HUES48 (cell line): ENCODE measurements around the gene NEU2.

Experiments
- H3K27ac ChIP-seq: one replicate; pipeline ENCODE4 v1.7.0; 2013; ENCODE audit warnings: low read depth, low read length, inconsistent platforms
- H3K27me3 ChIP-seq: 2 replicates; pipeline ENCODE4 v1.6.1; 2013; ENCODE audit warnings: mild to moderate bottlenecking, low read length; ENCODE audit not compliant: control insufficient read depth, insufficient read depth
- H3K36me3 ChIP-seq: 2 replicates; pipeline ENCODE4 v1.6.1; 2013; ENCODE audit warnings: low read length; ENCODE audit not compliant: control insufficient read depth, insufficient read depth
- H3K4me1 ChIP-seq: 2 replicates; pipeline ENCODE4 v1.6.1; 2013; ENCODE audit warnings: mild to moderate bottlenecking, low read length; ENCODE audit not compliant: control insufficient read depth, insufficient read depth
- H3K4me3 ChIP-seq: 2 replicates; pipeline ENCODE4 v1.5.1; 2013; ENCODE audit warnings: mild to moderate bottlenecking, low read depth, low read length
- H3K9ac ChIP-seq: 2 replicates; pipeline ENCODE4 v1.6.1; 2013; ENCODE audit warnings: mild to moderate bottlenecking, low read depth, low read length, moderate library complexity
- H3K9me3 ChIP-seq: 2 replicates; pipeline ENCODE4 v1.6.1; 2013; ENCODE audit warnings: low read length; ENCODE audit not compliant: control insufficient read depth, insufficient read depth

NEU2 gene

GRCh38 chr2:233082222-233082930 lies 49.9 kb downstream of the NEU2 start:
- Histone ChIP-seq H3K9ac (no peak overlapping the region), H3K36me3 (no peaks in the 10 kb centered on the region), H3K4me1 (peaks cover 7% of the 10 kb centered on the region; the same call in 1 of the 2 replicates), H3K9me3 (no peaks in the 10 kb centered on the region), H3K27ac (no peak overlapping the region), H3K27me3 (no peaks in the 10 kb centered on the region), H3K4me3 (no peak overlapping the region)

- peaks cover 7% of the 10 kb centered on the region; the same call in 1 of the 2 replicates for H3K4me1 ChIP-seq
- H3K27me3 ChIP-seq = no peaks in the 10 kb centered on the region
- H3K36me3 ChIP-seq = no peaks in the 10 kb centered on the region
- no peaks in the 10 kb centered on the region for H3K9me3 ChIP-seq
- no peak overlapping the region for H3K9ac ChIP-seq
- H3K4me3 ChIP-seq = no peak overlapping the region
- no peak overlapping the region for H3K27ac ChIP-seq
Measured at GRCh38 chr2:233082931-233083755, 50.7 kb downstream of the NEU2 start.

- H3K27ac ChIP-seq = no peak overlapping the region
Measured at GRCh38 chr2:233083782-233084181, 51.3 kb downstream of the NEU2 start.

GRCh38 chr2:233084488-233084887 lies 52.0 kb downstream of the NEU2 start:
- H3K27me3 ChIP-seq = no peaks in the 10 kb centered on the region
- no peaks in the 10 kb centered on the region for H3K9me3 ChIP-seq
- H3K4me1 ChIP-seq = peaks cover 7% of the 10 kb centered on the region; the same call in 1 of the 2 replicates
- no peaks in the 10 kb centered on the region for H3K36me3 ChIP-seq
- no peak overlapping the region for H3K9ac ChIP-seq
- H3K27ac ChIP-seq = no peak overlapping the region
- no peak overlapping the region for H3K4me3 ChIP-seq

More at GRCh38 chr2:233083782-233084181, 51.3 kb downstream of the NEU2 start:
- Histone ChIP-seq H3K9me3 (no peaks in the 10 kb centered on the region), H3K36me3 (no peaks in the 10 kb centered on the region), H3K9ac (no peak overlapping the region), H3K4me3 (no peak overlapping the region), H3K27me3 (no peaks in the 10 kb centered on the region), H3K4me1 (peaks cover 7% of the 10 kb centered on the region; the same call in 1 of the 2 replicates)
